Osteocyte (in vitro differentiated cells): Measurements from ENCODE around the gene SIRPB2. TPM values are rescaled to one million over a fixed set of nuclear protein-coding genes. Genes with fewer than 3 reads are reported as not detected.

Source experiments
- DNase-seq: peaks from one replicate; pipeline ENCODE4 v3.0.0; 2021; ENCODE audit warnings: mixed read lengths; ENCODE audit not compliant: unreplicated experiment; ENCODE audit errors: extremely low spot score
- H3K27ac Mint-ChIP-seq: one replicate; pipeline ENCODE4 v1.8.0; 2021; ENCODE audit warnings: mild to moderate bottlenecking, mixed read lengths; ENCODE audit not compliant: unreplicated experiment
- H3K27me3 Mint-ChIP-seq: one replicate; pipeline ENCODE4 v1.8.0; 2021; ENCODE audit warnings: mixed read lengths; ENCODE audit not compliant: unreplicated experiment
- H3K36me3 Mint-ChIP-seq: one replicate; pipeline ENCODE4 v1.8.0; 2021; ENCODE audit warnings: mixed read lengths; ENCODE audit not compliant: unreplicated experiment
- H3K4me1 Mint-ChIP-seq: one replicate; pipeline ENCODE4 v1.8.0; 2021; ENCODE audit warnings: mixed read lengths; ENCODE audit not compliant: unreplicated experiment
- H3K4me3 Mint-ChIP-seq: one replicate; pipeline ENCODE4 v1.8.0; 2021; ENCODE audit warnings: mild to moderate bottlenecking, moderate library complexity, mixed read lengths; ENCODE audit not compliant: unreplicated experiment
- H3K9me3 Mint-ChIP-seq: one replicate; pipeline ENCODE4 v1.8.0; 2021; ENCODE audit warnings: mixed read lengths; ENCODE audit not compliant: unreplicated experiment
- total RNA-seq: library from RNA; stranded (reverse); gene quantifications from 2 replicates; pipeline ENCODE4 v1.2.1, GENCODE V29; 2021
- TF ChIP-seq, protein P1 (sequence below): fragments of 200-600 bp; sonication (generic); IDR thresholded peaks from 2 replicates; pipeline ENCODE4 v1.5.0; 2021; ENCODE audit warnings: antibody characterized with exemption, mild to moderate bottlenecking, moderate library complexity

The SIRPB2 gene
- total RNA-seq, 1 donor from 2014 or later: not detected

GRCh38 chr20:1526896-1527295 is 35.7 kb upstream of the SIRPB2 start:
- Mint-ChIP-seq H3K4me3 (no peak overlapping the region), H3K27me3 (peaks cover 31% of the 10 kb centered on the region)

GRCh38 chr20:1526310-1526709 is 35.1 kb upstream of the SIRPB2 start:
- Mint-ChIP-seq H3K9me3 (peaks cover 7% of the 10 kb centered on the region), H3K4me1 (no peaks in the 10 kb centered on the region), H3K4me3 (no peak overlapping the region), H3K27me3 (peaks cover 33% of the 10 kb centered on the region), H3K27ac (no peak overlapping the region), H3K36me3 (no peaks in the 10 kb centered on the region)
- TF ChIP-seq, protein P1, sequence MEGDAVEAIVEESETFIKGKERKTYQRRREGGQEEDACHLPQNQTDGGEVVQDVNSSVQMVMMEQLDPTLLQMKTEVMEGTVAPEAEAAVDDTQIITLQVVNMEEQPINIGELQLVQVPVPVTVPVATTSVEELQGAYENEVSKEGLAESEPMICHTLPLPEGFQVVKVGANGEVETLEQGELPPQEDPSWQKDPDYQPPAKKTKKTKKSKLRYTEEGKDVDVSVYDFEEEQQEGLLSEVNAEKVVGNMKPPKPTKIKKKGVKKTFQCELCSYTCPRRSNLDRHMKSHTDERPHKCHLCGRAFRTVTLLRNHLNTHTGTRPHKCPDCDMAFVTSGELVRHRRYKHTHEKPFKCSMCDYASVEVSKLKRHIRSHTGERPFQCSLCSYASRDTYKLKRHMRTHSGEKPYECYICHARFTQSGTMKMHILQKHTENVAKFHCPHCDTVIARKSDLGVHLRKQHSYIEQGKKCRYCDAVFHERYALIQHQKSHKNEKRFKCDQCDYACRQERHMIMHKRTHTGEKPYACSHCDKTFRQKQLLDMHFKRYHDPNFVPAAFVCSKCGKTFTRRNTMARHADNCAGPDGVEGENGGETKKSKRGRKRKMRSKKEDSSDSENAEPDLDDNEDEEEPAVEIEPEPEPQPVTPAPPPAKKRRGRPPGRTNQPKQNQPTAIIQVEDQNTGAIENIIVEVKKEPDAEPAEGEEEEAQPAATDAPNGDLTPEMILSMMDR: no peak
- no peak for DNase-seq

More at GRCh38 chr20:1526896-1527295, 35.7 kb upstream of the SIRPB2 start:
- H3K4me1 Mint-ChIP-seq: no peaks in the 10 kb centered on the region
- TF ChIP-seq, protein P1: no peak
- H3K36me3 Mint-ChIP-seq: no peaks in the 10 kb centered on the region
- H3K9me3 Mint-ChIP-seq: peaks cover 7% of the 10 kb centered on the region
- no peak for DNase-seq
- no peak overlapping the region for H3K27ac Mint-ChIP-seq

DNA sequence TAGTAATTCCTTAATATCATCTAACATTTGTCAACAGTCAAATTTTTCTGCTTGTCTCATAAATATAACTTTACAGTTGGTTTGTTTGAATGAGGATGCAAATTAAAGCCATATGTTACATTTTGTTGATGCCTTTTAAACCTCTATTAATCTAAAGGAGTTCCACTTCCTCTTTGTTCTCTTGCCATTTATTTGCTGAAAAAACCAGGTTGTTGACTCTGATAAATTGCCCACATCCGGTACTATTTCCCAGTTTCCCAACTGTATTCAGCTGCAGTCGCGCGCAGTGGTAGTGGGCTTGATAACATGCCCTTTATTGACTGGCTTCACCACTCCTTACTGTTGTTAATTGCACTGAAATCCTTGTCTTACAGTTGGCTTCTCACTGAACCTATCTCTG is 32.8 kb upstream of the SIRPB2 start:
- H3K36me3 Mint-ChIP-seq: no peaks in the 10 kb centered on the region
- no peak overlapping the region for H3K4me3 Mint-ChIP-seq
- no peaks in the 10 kb centered on the region for H3K4me1 Mint-ChIP-seq
- peaks cover 7% of the 10 kb centered on the region for H3K9me3 Mint-ChIP-seq
- TF ChIP-seq, protein P1: no peak
- H3K27me3 Mint-ChIP-seq: peaks cover 35% of the 10 kb centered on the region
- no peak for DNase-seq
- no peak overlapping the region for H3K27ac Mint-ChIP-seq

GRCh38 chr20:1517010-1517409 is 25.8 kb upstream of the SIRPB2 start:
- Mint-ChIP-seq H3K36me3 (no peaks in the 10 kb centered on the region), H3K27me3 (peaks cover 38% of the 10 kb centered on the region), H3K4me1 (no peaks in the 10 kb centered on the region), H3K27ac (no peak overlapping the region), H3K9me3 (no peaks in the 10 kb centered on the region), H3K4me3 (no peak overlapping the region)
- TF ChIP-seq, protein P1: no peak
- DNase-seq: no peak

- Mint-ChIP-seq H3K4me3 (no peak overlapping the region), H3K9me3 (no peaks in the 10 kb centered on the region), H3K27ac (no peak overlapping the region), H3K4me1 (no peaks in the 10 kb centered on the region), H3K27me3 (peaks cover 28% of the 10 kb centered on the region), H3K36me3 (no peaks in the 10 kb centered on the region)
- TF ChIP-seq, protein P1: no peak
- DNase-seq: no peak
Observed at GRCh38 chr20:1513801-1514200, 22.6 kb upstream of the SIRPB2 start.
